ENCODE measurements around the gene C2. TPM values are rescaled to one million over a fixed set of nuclear protein-coding genes. Genes with fewer than 3 reads are reported as not detected.
"Not testable (repeated sequence)": the region's sequence is repeated elsewhere in the genome, so short reads cannot be mapped to it uniquely, and the experiment has no call there.

C2 gene
- total RNA-seq, 1 donor from 2014 or later: 0.65 TPM

DNA sequence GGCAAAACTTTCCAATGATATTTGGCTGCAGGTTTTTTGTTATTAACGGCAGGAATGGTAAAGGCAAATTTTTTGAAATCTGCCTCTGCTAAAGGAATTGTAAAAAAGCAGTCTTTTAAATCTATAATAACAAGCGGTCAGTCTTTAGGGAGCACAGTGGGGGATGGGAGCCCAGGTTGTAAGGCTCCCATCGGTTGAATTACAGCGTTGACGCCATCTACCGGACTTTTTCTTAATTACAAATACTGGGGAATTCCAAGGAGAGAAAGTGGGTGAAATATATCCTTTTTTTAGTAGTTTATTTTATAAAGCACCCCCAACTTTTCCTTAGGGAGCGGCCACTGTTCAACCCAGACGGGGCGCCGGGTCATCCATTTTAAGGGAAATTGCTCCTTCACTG lies 61.8 kb downstream of the C2 start:
- not testable (repeated sequence) for H3K9me3 Mint-ChIP-seq (ENCODE audit: low read depth); H3K27ac Mint-ChIP-seq; H3K27me3 Mint-ChIP-seq; H3K4me1 Mint-ChIP-seq (ENCODE audit: low read depth); H3K36me3 Mint-ChIP-seq (ENCODE audit: insufficient read depth); DNase-seq (ENCODE audit: low spot score, unreplicated experiment); H3K4me3 Mint-ChIP-seq (ENCODE audit: low read depth)

DNA sequence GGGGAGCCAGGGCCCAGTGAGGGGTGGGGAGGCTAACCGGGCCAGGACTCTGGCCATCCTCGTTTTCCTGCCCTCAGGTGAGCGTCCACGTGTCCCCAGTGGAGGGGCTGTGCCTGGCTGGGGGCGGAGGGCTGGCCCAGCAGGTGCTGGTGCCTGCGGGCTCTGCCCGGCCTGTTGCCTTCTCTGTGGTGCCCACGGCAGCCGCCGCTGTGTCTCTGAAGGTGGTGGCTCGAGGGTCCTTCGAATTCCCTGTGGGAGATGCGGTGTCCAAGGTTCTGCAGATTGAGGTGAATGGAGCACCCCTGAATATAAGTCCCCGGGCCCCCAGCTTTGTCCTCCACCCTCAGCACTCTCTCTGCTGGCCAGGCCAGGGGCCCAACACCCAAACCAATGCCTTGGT lies 66.9 kb downstream of the C2 start:
- H3K9me3 Mint-ChIP-seq (ENCODE audit: low read depth); H3K4me1 Mint-ChIP-seq (ENCODE audit: low read depth); DNase-seq (ENCODE audit: low spot score, unreplicated experiment); H3K27ac Mint-ChIP-seq; H3K4me3 Mint-ChIP-seq (ENCODE audit: low read depth); H3K27me3 Mint-ChIP-seq; H3K36me3 Mint-ChIP-seq (ENCODE audit: insufficient read depth): not testable (repeated sequence)

Small RNA genes lying within 50 kb of the gene (microRNA-seq; reads per million reads assigned to microRNA genes)
- gene MIR1236 (ENCODE audit: borderline number of aligned reads, unreplicated experiment): 3.6 reads per million

Other genes starting within 250 kb of the C2 start
- 4.4 and 6.5 TPM in 2 replicates for gene LY6G5C, start 246.7 kb upstream of the C2 start, total RNA-seq
- gene ABHD16A, start 224.4 kb upstream of the C2 start, total RNA-seq: 93.0 and 96.9 TPM in 2 replicates
- not detected in 2 replicates for gene LY6G6F, start 220.9 kb upstream of the C2 start, total RNA-seq
- not detected in 2 replicates for gene LY6G6D, start 212.4 kb upstream of the C2 start, total RNA-seq
- gene LY6G6C, start 206.0 kb upstream of the C2 start, total RNA-seq: 0.60 and 1.3 TPM in 2 replicates
- not detected in 2 replicates for gene MPIG6B, start 204.3 kb upstream of the C2 start, total RNA-seq
- gene DDAH2, start 198.4 kb upstream of the C2 start, total RNA-seq: 218 and 233 TPM in 2 replicates
- 275 and 286 TPM in 2 replicates for gene CLIC1, start 191.2 kb upstream of the C2 start, total RNA-seq
- 45.0 and 51.3 TPM in 2 replicates for gene MSH5, start 187.7 kb upstream of the C2 start, total RNA-seq
- 8.6 and 11.9 TPM in 2 replicates for gene SAPCD1, start 165.1 kb upstream of the C2 start, total RNA-seq
- gene VWA7, start 150.4 kb upstream of the C2 start, total RNA-seq: 9.5 and 11.6 TPM in 2 replicates
- gene VARS1, start 132.0 kb upstream of the C2 start, total RNA-seq: 85.6 and 92.6 TPM in 2 replicates
- 80.4 and 82.9 TPM in 2 replicates for gene LSM2, start 120.8 kb upstream of the C2 start, total RNA-seq
- gene HSPA1L, start 112.4 kb upstream of the C2 start, total RNA-seq: 2.4 and 2.5 TPM in 2 replicates
- 52.5 and 56.6 TPM in 2 replicates for gene HSPA1A, start 112.2 kb upstream of the C2 start, total RNA-seq
- gene HSPA1B, start 100.0 kb upstream of the C2 start, total RNA-seq: 152 and 165 TPM in 2 replicates
- gene NEU1, start 64.9 kb upstream of the C2 start, total RNA-seq: 52.4 and 57.4 TPM in 2 replicates
- gene SLC44A4, start 48.7 kb upstream of the C2 start, total RNA-seq: 17.5 and 19.1 TPM in 2 replicates
- gene EHMT2, start 30.0 kb upstream of the C2 start, total RNA-seq: 161 and 175 TPM in 2 replicates
- 47.1 and 55.5 TPM in 2 replicates for gene ZBTB12, start 25.6 kb upstream of the C2 start, total RNA-seq
- gene CFB, start 18.4 kb downstream of the C2 start, total RNA-seq: 3.9 and 4.7 TPM in 2 replicates
- gene NELFE, start 31.3 kb downstream of the C2 start, total RNA-seq: 67.2 and 71.8 TPM in 2 replicates
- gene SKIC2, start 31.5 kb downstream of the C2 start, total RNA-seq: 97.9 and 103 TPM in 2 replicates
- 26.3 and 29.4 TPM in 2 replicates for gene DXO, start 44.4 kb downstream of the C2 start, total RNA-seq
- 13.1 and 14.1 TPM in 2 replicates for gene C4A, start 54.3 kb downstream of the C2 start, total RNA-seq
- 6.6 and 8.4 TPM in 2 replicates for gene C4B, start 87.1 kb downstream of the C2 start, total RNA-seq
- 0.38 and 0.67 TPM in 2 replicates for gene CYP21A2, start 110.7 kb downstream of the C2 start, total RNA-seq
- gene TNXB, start 181.6 kb downstream of the C2 start, total RNA-seq: 10.3 and 14.6 TPM in 2 replicates
- 89.4 and 95.0 TPM in 2 replicates for gene ATF6B, start 200.5 kb downstream of the C2 start, total RNA-seq
- gene FKBPL, start 202.6 kb downstream of the C2 start, total RNA-seq: 8.4 and 8.7 TPM in 2 replicates
- gene PRRT1, start 224.2 kb downstream of the C2 start, total RNA-seq: 2.9 and 3.3 TPM in 2 replicates
- 75.5 and 80.8 TPM in 2 replicates for gene PPT2, start 226.4 kb downstream of the C2 start, total RNA-seq
- gene EGFL8, start 236.9 kb downstream of the C2 start, total RNA-seq: 68.3 and 83.1 TPM in 2 replicates
- 94.1 and 102 TPM in 2 replicates for gene AGPAT1, start 248.4 kb downstream of the C2 start, total RNA-seq